SK-N-SH (cell line): ENCODE measurements around the gene DNAH3. TPM values are rescaled to one million over a fixed set of nuclear protein-coding genes. Genes with fewer than 3 reads are reported as not detected.

Experiments
- CTCF ChIA-PET: fragments of 300-600, 350-600 bp; formaldehyde crosslinking; extraction: SDS; loops from one replicate; lab custom pipeline; 2021; lab: Yijun Ruan, JAX
- POLR2A ChIA-PET: fragments of 350-600 bp; sonication (Branson Sonifier 250); formaldehyde crosslinking; extraction: SDS; loops from one replicate; lab custom pipeline; 2020; ENCODE audit warnings: antibody characterized with exemption, inconsistent platforms; lab: Yijun Ruan, JAX
- DNase-seq: peaks from one replicate; pipeline ENCODE4 v3.0.0; 2012
- H2AFZ ChIP-seq: fragments of 200-600 bp; sonication (generic); 2 replicates; pipeline ENCODE4 v1.8.1; 2016; ENCODE audit warnings: antibody characterized with exemption, mild to moderate bottlenecking, low read depth
- H3F3A ChIP-seq: fragments of 200-600 bp; sonication (generic); replicated peaks from 2 replicates; pipeline ENCODE3; 2016; ENCODE audit warnings: antibody characterized with exemption, mild to moderate bottlenecking; ENCODE audit not compliant: insufficient read depth
- H3K27ac ChIP-seq, 2 experiments: fragments of 200-500 bp in 1 of 2; fragments of 200-600 bp in 1 of 2; sonication (Bioruptor generic) in 1 of 2; sonication (generic), shearing (Covaris generic) in 1 of 2; 2 replicates each; pipeline versions ENCODE4 v1.5.1 to v1.6.1; 2014 to 2016; ENCODE audit warnings: low read depth in 2 of 2, inconsistent platforms in 1 of 2, low read length in 1 of 2, mild to moderate bottlenecking in 1 of 2, mixed read lengths in 1 of 2
- H3K27me3 ChIP-seq: fragments of 200-600 bp; sonication (generic), shearing (Covaris generic); 2 replicates; pipeline ENCODE4 v1.6.1; 2016; ENCODE audit warnings: mixed run types; ENCODE audit not compliant: insufficient read depth
- H3K36me3 ChIP-seq, 2 experiments: fragments of 200-500 bp in 1 of 2; fragments of 200-600 bp in 1 of 2; sonication (Bioruptor generic) in 1 of 2; sonication (generic) in 1 of 2; replicated peaks in 1 of 2; 2 replicates each; pipeline versions ENCODE3 to v1.5.1; 2014 to 2016; ENCODE audit warnings: low read length in 1 of 2, mild to moderate bottlenecking in 1 of 2; ENCODE audit not compliant: insufficient read depth in 2 of 2, control insufficient read depth in 1 of 2
- H3K4me1 ChIP-seq, 2 experiments: fragments of 200-500 bp in 1 of 2; fragments of 200-600 bp in 1 of 2; sonication (Bioruptor generic) in 1 of 2; sonication (generic), shearing (Covaris generic) in 1 of 2; 2 replicates each; pipeline versions ENCODE4 v1.5.1 to v1.6.1; 2014 to 2016; ENCODE audit warnings: low read depth in 1 of 2, low read length in 1 of 2, mixed run types in 1 of 2; ENCODE audit not compliant: insufficient read depth in 2 of 2, control insufficient read depth in 1 of 2
- H3K4me2 ChIP-seq: fragments of 200-600 bp; sonication (generic), shearing (Covaris generic); 2 replicates; pipeline ENCODE4 v1.6.1; 2017; ENCODE audit warnings: mixed run types
- H3K4me3 ChIP-seq, 2 experiments: fragments of 200-500 bp in 1 of 2; fragments of 200-600 bp in 1 of 2; sonication (Bioruptor generic) in 1 of 2; sonication (generic), shearing (Covaris generic) in 1 of 2; 2 replicates each; pipeline versions ENCODE4 v1.5.1 to v1.8.1; 2014 to 2016; ENCODE audit warnings: low read depth in 2 of 2, inconsistent platforms in 1 of 2, low read length in 1 of 2, mild to moderate bottlenecking in 1 of 2, mixed read lengths in 1 of 2, moderate library complexity in 1 of 2
- H3K79me2 ChIP-seq: fragments of 200-600 bp; sonication (generic); 2 replicates; pipeline ENCODE4 v1.8.1; 2017; ENCODE audit warnings: mild to moderate bottlenecking; ENCODE audit not compliant: insufficient read depth
- H3K9ac ChIP-seq: fragments of 200-600 bp; sonication (generic); 2 replicates; pipeline ENCODE4 v1.6.1; 2017; ENCODE audit warnings: mixed run types
- H3K9me2 ChIP-seq: fragments of 200-600 bp; sonication (generic); 2 replicates; pipeline ENCODE4 v1.6.1; 2017; ENCODE audit warnings: mixed run types
- H3K9me3 ChIP-seq: fragments of 200-600 bp; sonication (generic); 2 replicates; pipeline ENCODE4 v1.6.1; 2017; ENCODE audit warnings: mixed run types, mild to moderate bottlenecking, moderate library complexity
- H4K20me1 ChIP-seq: fragments of 200-600 bp; sonication (generic); 2 replicates; pipeline ENCODE4 v1.6.1; 2017; ENCODE audit warnings: mild to moderate bottlenecking, mixed run types; ENCODE audit not compliant: insufficient read depth
- CHD2 ChIP-seq: fragments of 150-350 bp; IDR thresholded peaks from 2 replicates; pipeline ENCODE4 v1.6.1; 2018; ENCODE audit warnings: low read length; ENCODE audit not compliant: partially characterized antibody
- ELF1 ChIP-seq: IDR thresholded peaks from 2 replicates; pipeline ENCODE4 v1.4.0; 2012
- EP300 ChIP-seq, 2 experiments: IDR thresholded peaks; 2 replicates each; pipeline versions ENCODE4 v1.4.0 to v1.6.1; 2012; ENCODE audit warnings: borderline replicate concordance in 1 of 2, low read depth in 1 of 2, low read length in 1 of 2
- EZH2phosphoT487 ChIP-seq: fragments of 200-600 bp; sonication (generic); IDR thresholded peaks from 2 replicates; pipeline ENCODE4 v1.6.1; 2017; ENCODE audit warnings: low read depth, mixed run types, mild to moderate bottlenecking, antibody characterized with exemption, moderate library complexity, borderline replicate concordance
- FOXJ3 ChIP-seq: sonication (generic); formaldehyde crosslinking; IDR thresholded peaks from 2 replicates; pipeline ENCODE4 v1.5.1; 2020; ENCODE audit warnings: mild to moderate bottlenecking, missing genetic modification reagents
- FOXM1 ChIP-seq: IDR thresholded peaks from 2 replicates; pipeline ENCODE4 v1.4.0; 2012; ENCODE audit warnings: low read depth, mild to moderate bottlenecking
- GABPA ChIP-seq: IDR thresholded peaks from 2 replicates; pipeline ENCODE4 v1.4.0; 2012; ENCODE audit warnings: low read depth, mild to moderate bottlenecking
- JUND ChIP-seq: IDR thresholded peaks from 2 replicates; pipeline ENCODE4 v1.4.0; 2012
- MAX ChIP-seq: IDR thresholded peaks from 2 replicates; pipeline ENCODE4 v1.4.0; 2012; ENCODE audit warnings: low read depth
- MXI1 ChIP-seq: IDR thresholded peaks from 2 replicates; pipeline ENCODE4 v1.6.1; 2012; ENCODE audit warnings: mild to moderate bottlenecking, low read depth, low read length, improper control_type of control experiment
- RAD21 ChIP-seq: IDR thresholded peaks from 2 replicates; pipeline ENCODE4 v1.6.1; 2012; ENCODE audit warnings: mild to moderate bottlenecking, low read length
- RCOR1 ChIP-seq: fragments of 150-350 bp; IDR thresholded peaks from 2 replicates; pipeline ENCODE4 v1.6.1; 2017; ENCODE audit warnings: antibody characterized with exemption, low read length
- RFX5 ChIP-seq: IDR thresholded peaks from 2 replicates; pipeline ENCODE4 v1.6.1; 2012; ENCODE audit warnings: mild to moderate bottlenecking, improper control_type of control experiment, low read length
- RXRA ChIP-seq: IDR thresholded peaks from 2 replicates; pipeline ENCODE4 v1.4.0; 2012; ENCODE audit warnings: low read depth, mild to moderate bottlenecking, borderline replicate concordance
- SIN3A ChIP-seq: IDR thresholded peaks from 2 replicates; pipeline ENCODE4 v1.6.1; 2012; ENCODE audit warnings: low read depth, mild to moderate bottlenecking, low read length, moderate library complexity, borderline replicate concordance
- TCF12 ChIP-seq: IDR thresholded peaks from 2 replicates; pipeline ENCODE4 v1.4.0; 2012
- TEAD4 ChIP-seq: IDR thresholded peaks from 2 replicates; pipeline ENCODE4 v1.4.0; 2012; ENCODE audit warnings: mild to moderate bottlenecking, borderline replicate concordance; ENCODE audit not compliant: insufficient read depth
- WGBS: methylation state at CpG from one replicate; pipeline ENCODE4 v1.1.6; 2017; ENCODE audit warnings: low lambda C conversion rate; 5-methylcytosine and 5-hydroxymethylcytosine counted together
- polyA plus RNA-seq, 3 experiments: library from polyadenylated mRNA; depleted of rRNA; stranded (reverse); fragments of >200 nt; gene quantifications; 2 replicates each; pipeline ENCODE4 v1.2.3, GENCODE V29; 2012
- TF ChIP-seq, protein P1 (sequence below): IDR thresholded peaks from 2 replicates; pipeline ENCODE4 v1.4.0; 2012; ENCODE audit warnings: low read depth, borderline replicate concordance
- TF ChIP-seq, protein P2 (sequence below): IDR thresholded peaks from 2 replicates; pipeline ENCODE4 v1.4.0; 2012; ENCODE audit warnings: low read depth, borderline replicate concordance

The DNAH3 gene
- polyA plus RNA-seq, 1 of the 3 experiments (the other 2 are of a cell fraction): not detected

- Histone ChIP-seq H3K27ac (no peak overlapping the region), H3K4me3 (no peak overlapping the region), H2AFZ (no peak overlapping the region), H4K20me1 (no peaks in the 10 kb centered on the region), H3K4me1 (peaks cover 0 to 3% of the 10 kb centered on the region in 2 experiments; a peak in 1 of 4 replicates), H3K9me3 (no peaks in the 10 kb centered on the region), H3F3A (peaks cover 6% of the 10 kb centered on the region), H3K36me3 (no peaks in the 10 kb centered on the region), H3K9ac (no peak overlapping the region), H3K4me2 (no peak overlapping the region), H3K27me3 (no peaks in the 10 kb centered on the region), H3K79me2 (peaks cover 95% of the 10 kb centered on the region), H3K9me2 (no peaks in the 10 kb centered on the region)
- 20% methylated on average over 1 of the region's 1 CpG for WGBS
- ChIA-PET CTCF (interaction anchor here (1.1 to 1.7 kb wide), 2 partner anchors 20 to 36 kb away, joined by 3 to 4 read pairs; no protein-coding TSS in a partner anchor), POLR2A (no interaction called here)
- TF ChIP-seq TCF12 (no peak), MXI1 (no peak), RCOR1 (no peak), RXRA (no peak), FOXM1 (no peak), EZH2phosphoT487 (no peak), RAD21 (no peak), FOXJ3 (no peak), MAX (no peak), GABPA (no peak), RFX5 (no peak), SIN3A (no peak), ELF1 (no peak), JUND (no peak), EP300 (IDR thresholded peaks at IDR 0.05; ENCODE audit: borderline replicate concordance in 1 of 2, low read depth in 1 of 2, low read length in 1 of 2) (no peak), TEAD4 (no peak), CHD2 (no peak)
- TF ChIP-seq, protein P1, sequence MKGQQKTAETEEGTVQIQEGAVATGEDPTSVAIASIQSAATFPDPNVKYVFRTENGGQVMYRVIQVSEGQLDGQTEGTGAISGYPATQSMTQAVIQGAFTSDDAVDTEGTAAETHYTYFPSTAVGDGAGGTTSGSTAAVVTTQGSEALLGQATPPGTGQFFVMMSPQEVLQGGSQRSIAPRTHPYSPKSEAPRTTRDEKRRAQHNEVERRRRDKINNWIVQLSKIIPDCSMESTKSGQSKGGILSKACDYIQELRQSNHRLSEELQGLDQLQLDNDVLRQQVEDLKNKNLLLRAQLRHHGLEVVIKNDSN: no peak
- TF ChIP-seq, protein P2, sequence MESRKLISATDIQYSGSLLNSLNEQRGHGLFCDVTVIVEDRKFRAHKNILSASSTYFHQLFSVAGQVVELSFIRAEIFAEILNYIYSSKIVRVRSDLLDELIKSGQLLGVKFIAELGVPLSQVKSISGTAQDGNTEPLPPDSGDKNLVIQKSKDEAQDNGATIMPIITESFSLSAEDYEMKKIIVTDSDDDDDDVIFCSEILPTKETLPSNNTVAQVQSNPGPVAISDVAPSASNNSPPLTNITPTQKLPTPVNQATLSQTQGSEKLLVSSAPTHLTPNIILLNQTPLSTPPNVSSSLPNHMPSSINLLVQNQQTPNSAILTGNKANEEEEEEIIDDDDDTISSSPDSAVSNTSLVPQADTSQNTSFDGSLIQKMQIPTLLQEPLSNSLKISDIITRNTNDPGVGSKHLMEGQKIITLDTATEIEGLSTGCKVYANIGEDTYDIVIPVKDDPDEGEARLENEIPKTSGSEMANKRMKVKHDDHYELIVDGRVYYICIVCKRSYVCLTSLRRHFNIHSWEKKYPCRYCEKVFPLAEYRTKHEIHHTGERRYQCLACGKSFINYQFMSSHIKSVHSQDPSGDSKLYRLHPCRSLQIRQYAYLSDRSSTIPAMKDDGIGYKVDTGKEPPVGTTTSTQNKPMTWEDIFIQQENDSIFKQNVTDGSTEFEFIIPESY: no peak
- DNase-seq: no peak
These were observed 264.3 kb downstream of the DNAH3 start for GRCh38 chr16:20886320-20886719.
